Activated T-cell treated with anti-CD3 and anti-CD28 coated beads for 48 hours (primary cell): ENCODE data around the gene ZNF808.
A peak's percentile ranks its signal among the peaks of the same experiment; 100 is the strongest.
"Not testable (repeated sequence)": the region's sequence is repeated elsewhere in the genome, so short reads cannot be mapped to it uniquely, and the experiment has no call there.

Source experiments
- DNase-seq: peaks from one replicate; pipeline ENCODE4 v3.0.0-alpha.2; 2020; ENCODE audit warnings: low read depth

The ZNF808 gene

GRCh38 chr19:52527134-52527955 lies at the start of gene ZNF808:
Gene ZNF808, plus strand, starts transcription at chr19:52527668. Its CDS starts 15,617 bp downstream, at chr19:52543285.
- DNase-seq = peak; percentile 94

GRCh38 chr19:52484111-52484743 lies 43.2 kb upstream of the ZNF808 start:
- DNase-seq = not testable (repeated sequence)

- DNase-seq = not testable (repeated sequence)
Measured at GRCh38 chr19:52485064-52485463, 42.4 kb upstream of the ZNF808 start.

- not testable (repeated sequence) for DNase-seq
Measured at GRCh38 chr19:52485561-52486240, 41.8 kb upstream of the ZNF808 start.

GRCh38 chr19:52492201-52492993 lies 35.1 kb upstream of the ZNF808 start:
- peak; percentile 3 for DNase-seq

- no peak for DNase-seq
Measured at GRCh38 chr19:52492994-52493470, 34.4 kb upstream of the ZNF808 start.

- DNase-seq = no peak
Measured at GRCh38 chr19:52494518-52494917, 33.0 kb upstream of the ZNF808 start.

GRCh38 chr19:52498571-52498970 lies 28.9 kb upstream of the ZNF808 start:
- DNase-seq = no peak

GRCh38 chr19:52500474-52500873 lies 27.0 kb upstream of the ZNF808 start:
- not testable (repeated sequence) for DNase-seq

GRCh38 chr19:52500991-52501390 lies 26.5 kb upstream of the ZNF808 start:
- DNase-seq = not testable (repeated sequence)

- no peak for DNase-seq
Measured at GRCh38 chr19:52507266-52507665, 20.2 kb upstream of the ZNF808 start.

GRCh38 chr19:52516191-52516590 lies 11.3 kb upstream of the ZNF808 start:
- DNase-seq = no peak

GRCh38 chr19:52518646-52519045 lies 8.8 kb upstream of the ZNF808 start:
- DNase-seq = no peak

GRCh38 chr19:52519175-52519574 lies 8.3 kb upstream of the ZNF808 start:
- not testable (repeated sequence) for DNase-seq

- DNase-seq = no peak
Measured at GRCh38 chr19:52520013-52520412, 7.5 kb upstream of the ZNF808 start.

- no peak for DNase-seq
Measured at GRCh38 chr19:52522551-52522950, 4.9 kb upstream of the ZNF808 start.

- no peak for DNase-seq
Measured at GRCh38 chr19:52524086-52524485, 3.4 kb upstream of the ZNF808 start.

- DNase-seq = no peak
Measured at GRCh38 chr19:52527956-52528351, 486 bp downstream of the ZNF808 start.

- DNase-seq = no peak
Measured at GRCh38 chr19:52532480-52532879, 5.0 kb downstream of the ZNF808 start.

- no peak for DNase-seq
Measured at GRCh38 chr19:52533901-52534300, 6.4 kb downstream of the ZNF808 start.

GRCh38 chr19:52535385-52535770 lies 7.9 kb downstream of the ZNF808 start:
- not testable (repeated sequence) for DNase-seq
